Psoas muscle (tissue), 8 donors: ENCODE measurements around the gene CRP. TPM values are rescaled to one million over a fixed set of nuclear protein-coding genes. Genes with fewer than 3 reads are reported as not detected.

Source experiments
- ATAC-seq, 4 donors: fragments of 200-7000 bp; cut with Tn5 transposase; one replicate each; pipeline ENCODE4 v1.9.1; 2020; ENCODE audit warnings: moderate library complexity in 3 of 4, mild to moderate bottlenecking in 2 of 4
- DNase-seq, 2 donors: peaks; one replicate each; pipeline ENCODE4 v3.0.0-alpha.2; 2020
- H3K27ac ChIP-seq: fragments of 200-600 bp; one replicate; pipeline ENCODE4 v1.8.0; 2022
- H3K27me3 ChIP-seq, 3 donors: fragments of 200-600 bp in 1 of 3; one replicate each; pipeline versions ENCODE4 v1.6.1 to v1.8.0; 2013 to 2022; ENCODE audit warnings: low read length in 2 of 3, mild to moderate bottlenecking in 2 of 3, moderate library complexity in 1 of 3; ENCODE audit not compliant: insufficient read depth in 3 of 3
- H3K36me3 ChIP-seq, 2 donors: fragments of 200-600 bp in 1 of 2; one replicate each; pipeline versions ENCODE4 v1.6.1 to v1.8.0; 2013 to 2022; ENCODE audit warnings: low read depth in 1 of 2, mild to moderate bottlenecking in 1 of 2, moderate library complexity in 1 of 2; ENCODE audit not compliant: insufficient read depth in 1 of 2
- H3K4me1 ChIP-seq: fragments of 200-600 bp; one replicate; pipeline ENCODE4 v1.8.0; 2022
- H3K4me3 ChIP-seq: fragments of 200-600 bp; one replicate; pipeline ENCODE4 v1.8.0; 2022; ENCODE audit warnings: mild to moderate bottlenecking
- H3K9me3 ChIP-seq: fragments of 200-600 bp; one replicate; pipeline ENCODE4 v1.8.0; 2022
- CTCF ChIP-seq: fragments of 200-600 bp; IDR thresholded peaks from one replicate; pipeline ENCODE4 v1.8.0; 2022; ENCODE audit warnings: antibody characterized with exemption
- WGBS, 3 donors: extraction: QIAGEN DNeasy Blood & Tissue Kit; methylation state at CpG; one replicate each; pipeline versions ENCODE4 v1.1.6 to v1.1.7; 2013; 5-methylcytosine and 5-hydroxymethylcytosine counted together
- intact Hi-C, 2 donors: fragments of 100-400 bp; cut with DNase I; formaldehyde crosslinking; loops; one replicate each; pipeline versions ENCODE4 v1.11.0 to v1.14.2; 2022
- long read RNA-seq, 2 donors: library from polyadenylated mRNA; unstranded; transcript quantifications; one replicate each; pipeline ENCODE4 v2.0.0, GENCODE V29; 2021
- polyA plus RNA-seq, 3 donors: library from polyadenylated mRNA; stranded (reverse); fragments of 200-250 nt; gene quantifications; one replicate each; pipeline ENCODE4 v1.2.3, GENCODE V29; 2013
- total RNA-seq, 4 donors: library from RNA; stranded (reverse); fragmentation: NEBNext Ultra II Directional in 2 of 4; extraction: Animal tissue kit (Norgen Biotek cat#: 25700) in 2 of 4; gene quantifications; one replicate each; pipeline versions ENCODE4 v1.2.1 to v1.2.4, GENCODE V29; 2021 to 2023
- donor health status: healthy with polysubstance abuse.
- donor health status: DM: no; HTN: no; CAD: no; lungs with moderate emphysema.
- donor health status: Bipolar disorder and iron deficiency.
- donor health status: healthy.
- donor health status: DM: yes; HTN: yes; CAD: no.
- donor health status: DM: no; HTN: no; CAD: no.
- donor health status: DM: no; HTN: no; CAD: no.
- donor health status: DM: yes; HTN: yes; CAD: no.

CRP gene
- total RNA-seq (under 1 TPM in 2 of 4 donors, not detected in 2; 0.30 to 0.46 TPM), polyA plus RNA-seq (under 1 TPM in 2 of 3 donors, not detected in 1; 0.04 to 0.05 TPM)
- long read RNA-seq, donor 1: 0 reads
- long read RNA-seq, donor 2: 0 reads

- Histone ChIP-seq H3K9me3 (no peaks in the 10 kb centered on the region), H3K36me3 (no peaks in the 10 kb centered on the region), H3K4me3 (no peak within 1 kb of the TSS), H3K27ac (no peak within 1 kb of the TSS), H3K4me1 (no peaks in the 10 kb centered on the region), H3K27me3 (peaks cover 0 to 2% (median 0%) of the 10 kb centered on the region in 3 donors)
- DNase-seq (no peak), ATAC-seq (no peak)
- intact Hi-C loops: no loop called here
- no peak for TF ChIP-seq CTCF
- 74 to 78% (median 74%) methylated on average over 6 of the region's 6 CpGs for WGBS, 3 donors
Measured at GRCh38 chr1:159714529-159714928, at the start of gene CRP. TSS of gene CRP (minus strand) at chr1:159714589. CDS start at chr1:159714485, 104 bp downstream.

- no peak for ATAC-seq
- no peak overlapping the region for H3K4me3 ChIP-seq
- no peaks in the 10 kb centered on the region for H3K27me3 ChIP-seq
- no peaks in the 10 kb centered on the region for H3K36me3 ChIP-seq
- no peak for DNase-seq
- no peaks in the 10 kb centered on the region for H3K9me3 ChIP-seq
- WGBS, 3 donors: 11 to 24% (median 19%) methylated on average over 1 of the region's 1 CpG
- H3K4me1 ChIP-seq: no peaks in the 10 kb centered on the region
- intact Hi-C loops: loop anchor here in 1 of 2 donors (1.0 kb wide), 1 partner anchor 42 kb away; no protein-coding TSS in a partner anchor
- TF ChIP-seq CTCF: no peak
- no peak overlapping the region for H3K27ac ChIP-seq
Measured at GRCh38 chr1:159763686-159764085, 49.3 kb upstream of the CRP start.

- ATAC-seq (peak in 1 of 4 donors; percentile 38), DNase-seq (no peak)
- no peak overlapping the region for H3K4me3 ChIP-seq
- no peak for TF ChIP-seq CTCF
- H3K27ac ChIP-seq: no peak overlapping the region
- intact Hi-C loops: no loop called here
- H3K36me3 ChIP-seq: no peaks in the 10 kb centered on the region
- no peaks in the 10 kb centered on the region for H3K4me1 ChIP-seq
- no peaks in the 10 kb centered on the region for H3K27me3 ChIP-seq
- no peaks in the 10 kb centered on the region for H3K9me3 ChIP-seq
Measured at GRCh38 chr1:159756397-159756796, 42.0 kb upstream of the CRP start.

GRCh38 chr1:159755451-159756007 is 41.1 kb upstream of the CRP start:
- H3K4me3 ChIP-seq: no peak overlapping the region
- no peak for ATAC-seq
- no peak overlapping the region for H3K27ac ChIP-seq
- TF ChIP-seq CTCF: no peak
- DNase-seq: no peak
- H3K36me3 ChIP-seq: no peaks in the 10 kb centered on the region
- intact Hi-C loops: no loop called here
- 92 to 96% (median 94%) methylated on average over 3 of the region's 3 CpGs for WGBS, 3 donors
- H3K4me1 ChIP-seq: no peaks in the 10 kb centered on the region
- no peaks in the 10 kb centered on the region for H3K9me3 ChIP-seq
- no peaks in the 10 kb centered on the region for H3K27me3 ChIP-seq

- Histone ChIP-seq H3K9me3 (no peaks in the 10 kb centered on the region), H3K4me3 (no peak overlapping the region), H3K27me3 (no peaks in the 10 kb centered on the region), H3K27ac (no peak overlapping the region), H3K4me1 (no peaks in the 10 kb centered on the region), H3K36me3 (no peaks in the 10 kb centered on the region)
- TF ChIP-seq CTCF: no peak
- DNase-seq (no peak), ATAC-seq (no peak)
- 67 to 78% (median 76%) methylated on average over 4 of the region's 4 CpGs for WGBS, 3 donors
- intact Hi-C loops: no loop called here
Measured at GRCh38 chr1:159753386-159753785, 39.0 kb upstream of the CRP start.
